ENCODE results near the gene PLCL1. TPM values are rescaled to one million over a fixed set of nuclear protein-coding genes. Genes with fewer than 3 reads are reported as not detected.

Gene PLCL1
- total RNA-seq, 2 experiments from 2014 or later: 0.17 to 0.23 TPM

GRCh38 chr2:197877038-197877437 is 72.6 kb downstream of the PLCL1 start:
- CTCF ChIA-PET: no interaction called here
- POLR2A ChIA-PET: no interaction called here

GRCh38 chr2:197878792-197879191 is 74.4 kb downstream of the PLCL1 start:
- ChIA-PET POLR2A (no interaction called here), CTCF (no interaction called here)

GRCh38 chr2:197879812-197880408 is 75.5 kb downstream of the PLCL1 start:
- POLR2A ChIA-PET: no interaction called here
- CTCF ChIA-PET: no interaction called here

GRCh38 chr2:197883354-197884032 is 79.1 kb downstream of the PLCL1 start:
- CTCF ChIA-PET: no interaction called here
- POLR2A ChIA-PET: no interaction called here

- POLR2A ChIA-PET: no interaction called here
- CTCF ChIA-PET: no interaction called here
These were observed 79.9 kb downstream of the PLCL1 start for GRCh38 chr2:197884252-197884651.

GRCh38 chr2:197885126-197885525 is 80.7 kb downstream of the PLCL1 start:
- ChIA-PET CTCF (no interaction called here), POLR2A (no interaction called here)

- ChIA-PET CTCF (no interaction called here), POLR2A (no interaction called here)
These were observed 81.2 kb downstream of the PLCL1 start for GRCh38 chr2:197885587-197885986.

- POLR2A ChIA-PET: no interaction called here
These were observed 83.9 kb downstream of the PLCL1 start for GRCh38 chr2:197888321-197888720.

GRCh38 chr2:197889041-197889440 is 84.6 kb downstream of the PLCL1 start:
- ChIA-PET CTCF (interaction anchor here (0.6 kb wide), 1 partner anchor 266 kb away, joined by 3 read pairs; no protein-coding TSS in a partner anchor), POLR2A (no interaction called here)

More at GRCh38 chr2:197888321-197888720, 83.9 kb downstream of the PLCL1 start:
- CTCF ChIA-PET: interaction anchor here (0.6 kb wide), 1 partner anchor 267 kb away, joined by 3 read pairs; no protein-coding TSS in a partner anchor

GRCh38 chr2:197890168-197890567 is 85.8 kb downstream of the PLCL1 start:
- POLR2A ChIA-PET: no interaction called here
- CTCF ChIA-PET: no interaction called here

GRCh38 chr2:197891897-197892442 is 87.6 kb downstream of the PLCL1 start:
- CTCF ChIA-PET: no interaction called here
- POLR2A ChIA-PET: no interaction called here

GRCh38 chr2:197893403-197894177 is 89.2 kb downstream of the PLCL1 start:
- CTCF ChIA-PET: no interaction called here
- POLR2A ChIA-PET: no interaction called here

GRCh38 chr2:197894751-197895274 is 90.4 kb downstream of the PLCL1 start:
- CTCF ChIA-PET: no interaction called here
- POLR2A ChIA-PET: no interaction called here

GRCh38 chr2:197897960-197898678 is 93.7 kb downstream of the PLCL1 start:
- ChIA-PET CTCF (no interaction called here), POLR2A (no interaction called here)

- ChIA-PET CTCF (no interaction called here), POLR2A (no interaction called here)
These were observed 100.1 kb downstream of the PLCL1 start for GRCh38 chr2:197904446-197904845.

GRCh38 chr2:197908156-197908555 is 103.8 kb downstream of the PLCL1 start:
- ChIA-PET POLR2A (no interaction called here), CTCF (no interaction called here)

GRCh38 chr2:197908990-197909776 is 104.8 kb downstream of the PLCL1 start:
- ChIA-PET CTCF (no interaction called here), POLR2A (no interaction called here)

- CTCF ChIA-PET: no interaction called here
- POLR2A ChIA-PET: no interaction called here
These were observed 107.3 kb downstream of the PLCL1 start for GRCh38 chr2:197911667-197912066.

- CTCF ChIA-PET: no interaction called here
- POLR2A ChIA-PET: interaction anchor here (0.7 kb wide), 1 partner anchor 943 kb away, joined by 3 read pairs; no protein-coding TSS in a partner anchor
These were observed 108.7 kb downstream of the PLCL1 start for GRCh38 chr2:197913084-197913483.
